Right lung (tissue), 5 donors: ENCODE results near the gene ST8SIA6. TPM values are rescaled to one million over a fixed set of nuclear protein-coding genes. Genes with fewer than 3 reads are reported as not detected.
"Not testable (repeated sequence)": the region's sequence is repeated elsewhere in the genome, so short reads cannot be mapped to it uniquely, and the experiment has no call there.

Source experiments
- DNase-seq, 2 donors: peaks; one replicate each; pipeline ENCODE4 v3.0.0-alpha.2; 2013
- polyA plus RNA-seq, 5 donors: library from polyadenylated mRNA; unstranded; fragments of 120-200 nt; gene quantifications; one replicate each; pipeline versions ENCODE4 v1.2.1 to v1.2.3, GENCODE V29; 2013; ENCODE audit warnings: inconsistent platforms in 1 of 5, low replicate concordance in 1 of 5; ENCODE audit not compliant: insufficient read length in 5 of 5, insufficient read depth in 1 of 5

Gene ST8SIA6
- polyA plus RNA-seq, 5 donors: 7.8 to 12.2 (median 9.0) TPM

- DNase-seq: no peak
Observed at GRCh38 chr10:17427666-17428350, 26.6 kb downstream of the ST8SIA6 start.

GRCh38 chr10:17427201-17427600 is 27.2 kb downstream of the ST8SIA6 start:
- DNase-seq: no peak

- DNase-seq: no peak
Observed at GRCh38 chr10:17426263-17426750, 28.1 kb downstream of the ST8SIA6 start.

DNA sequence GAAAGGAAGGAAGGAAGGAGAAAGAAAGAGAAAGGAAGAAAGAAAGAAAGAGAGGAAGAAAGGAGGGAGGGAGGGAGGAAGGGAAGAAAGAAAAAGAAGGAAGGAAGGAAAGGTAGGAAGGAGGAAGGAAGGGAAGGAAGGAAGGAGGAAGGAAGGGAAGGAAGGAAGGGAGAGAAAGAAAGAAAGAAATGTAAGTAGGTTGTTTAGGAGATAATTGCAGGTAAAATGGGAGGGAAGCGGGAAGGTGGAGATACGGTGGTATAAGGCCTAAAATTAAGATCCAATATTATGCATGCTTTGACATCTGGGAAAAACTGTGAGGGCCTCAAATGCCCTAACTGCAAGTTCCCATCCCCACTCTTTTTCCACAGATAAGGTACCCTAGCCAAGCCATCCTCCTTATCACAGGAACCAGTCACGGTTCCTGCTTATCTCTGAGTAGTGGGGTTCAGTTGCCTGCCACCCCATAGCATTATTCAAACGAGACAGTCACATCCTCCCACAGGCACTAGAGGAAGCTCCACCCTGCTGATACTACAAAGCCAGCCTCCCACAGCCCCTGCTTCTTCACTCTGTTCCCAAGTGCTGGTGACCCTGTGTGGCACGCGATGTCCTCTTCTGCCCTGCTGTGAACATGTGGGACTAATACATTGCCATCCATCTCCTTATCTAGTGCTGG is 28.7 kb downstream of the ST8SIA6 start:
- DNase-seq: no peak

DNA sequence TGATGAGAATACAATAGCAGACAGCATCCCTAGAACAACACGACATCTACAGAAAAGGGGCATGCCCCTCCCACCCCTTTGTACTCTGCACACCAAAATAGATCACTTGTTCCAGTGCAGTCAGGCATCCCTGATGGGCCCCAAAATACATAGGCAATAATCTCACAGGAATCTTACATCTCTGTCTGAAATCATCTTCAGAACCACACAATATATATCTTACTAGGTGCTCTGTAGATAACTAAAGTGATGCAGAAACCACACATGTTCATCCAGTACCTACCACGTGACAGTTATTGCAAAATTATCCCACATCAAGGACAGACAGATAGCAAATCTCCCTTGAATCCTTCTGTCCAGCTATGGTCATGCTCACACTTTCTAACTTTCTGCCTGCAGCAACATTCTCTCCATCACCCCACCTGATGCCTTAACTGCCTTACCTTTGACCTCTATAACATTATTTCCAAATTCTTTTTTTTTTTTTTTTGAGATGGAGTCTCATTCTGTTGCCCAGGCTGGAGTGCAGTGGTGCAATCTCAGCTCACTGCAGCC is 30.7 kb downstream of the ST8SIA6 start:
- DNase-seq: no peak

DNA sequence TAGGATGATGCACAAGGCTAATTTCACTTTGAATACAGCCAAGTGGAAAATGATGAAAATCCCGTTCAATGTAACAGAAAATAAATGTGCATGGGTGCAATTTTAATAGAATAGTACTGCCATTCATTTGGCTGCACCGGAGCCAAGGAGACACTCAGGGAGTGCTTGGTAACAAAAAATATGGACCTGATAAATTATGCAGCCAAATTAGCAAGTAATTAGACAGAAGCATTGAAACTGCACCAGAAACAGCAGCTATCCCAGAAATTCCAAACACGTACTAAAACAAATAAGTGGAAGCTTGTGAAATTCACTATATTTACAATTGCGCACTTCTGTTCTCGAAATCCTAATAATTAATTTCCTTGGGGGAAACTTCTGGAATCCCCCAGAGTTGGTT is 31.5 kb downstream of the ST8SIA6 start:
- DNase-seq: no peak

- no peak for DNase-seq
Observed at GRCh38 chr10:17418249-17418648, 36.1 kb downstream of the ST8SIA6 start.

- no peak for DNase-seq
Observed at GRCh38 chr10:17416442-17417211, 37.8 kb downstream of the ST8SIA6 start.

GRCh38 chr10:17415046-17415658 is 39.2 kb downstream of the ST8SIA6 start:
- no peak for DNase-seq

GRCh38 chr10:17414484-17414883 is 39.9 kb downstream of the ST8SIA6 start:
- DNase-seq: no peak

DNA sequence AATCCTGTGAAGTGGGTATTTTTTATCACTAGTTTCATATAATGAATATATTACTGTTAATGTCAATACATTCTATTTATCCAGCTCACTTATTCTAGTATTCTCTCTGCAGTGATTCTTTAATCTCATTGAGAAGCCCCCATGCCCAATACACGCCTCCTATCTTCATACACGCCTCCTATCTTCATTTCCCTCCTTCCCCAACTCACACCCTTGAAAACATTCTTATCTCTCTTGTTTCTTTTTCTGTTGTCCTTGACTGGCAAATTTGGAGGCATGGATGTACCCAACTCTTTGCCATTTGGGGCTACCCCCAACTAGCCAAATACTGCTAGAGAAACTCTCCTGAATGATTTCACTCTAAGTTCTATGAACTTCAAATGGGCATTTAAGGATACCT is 40.5 kb downstream of the ST8SIA6 start:
- DNase-seq: no peak

- no peak for DNase-seq
Observed at GRCh38 chr10:17412323-17412722, 42.1 kb downstream of the ST8SIA6 start.

DNA sequence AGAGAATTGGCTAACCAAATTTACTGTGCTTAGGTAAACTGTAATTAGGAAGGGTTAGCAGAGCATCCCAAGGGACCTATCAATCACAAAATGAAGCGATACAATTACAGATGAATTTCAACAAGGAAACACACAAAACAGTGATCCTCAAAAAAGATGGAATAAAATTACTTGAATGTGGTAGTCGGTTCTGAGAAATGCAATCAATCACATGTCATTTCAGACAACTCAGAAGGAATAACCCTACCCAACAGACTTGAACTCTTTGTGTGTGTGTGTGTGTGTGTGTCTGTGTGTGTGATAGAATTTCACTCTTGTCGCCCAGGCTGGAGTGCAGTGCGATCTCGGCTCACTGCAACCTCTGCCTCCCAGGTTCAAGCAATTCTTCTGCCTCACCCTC is 43.5 kb downstream of the ST8SIA6 start:
- DNase-seq: no peak

DNA sequence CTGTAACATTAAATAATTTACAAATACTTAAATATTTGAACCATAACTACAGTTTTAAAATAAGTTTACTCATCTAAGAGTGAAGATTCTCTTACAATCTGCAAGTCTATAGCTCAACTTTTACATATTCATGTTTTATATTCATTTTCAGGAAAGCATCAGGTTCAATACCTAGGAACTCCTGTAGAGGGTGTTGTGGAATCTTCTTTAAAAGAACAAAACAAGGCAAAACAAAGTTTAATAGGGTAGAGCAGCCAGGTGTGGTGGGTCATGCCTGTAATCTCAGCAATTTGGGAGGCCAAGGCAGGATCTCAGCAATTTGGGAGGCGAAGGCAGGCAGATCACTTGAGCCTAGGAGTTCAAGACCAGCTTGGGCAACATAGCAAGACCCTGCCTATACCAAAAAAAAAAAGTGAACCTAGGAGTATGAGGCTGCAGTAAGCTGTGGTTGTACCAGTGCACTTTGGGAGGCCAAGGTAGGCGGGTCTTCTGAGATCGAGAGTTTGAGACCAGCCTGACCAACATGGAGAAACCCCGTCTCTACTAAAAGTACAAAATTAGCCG is 45.1 kb downstream of the ST8SIA6 start:
- DNase-seq: no peak

DNA sequence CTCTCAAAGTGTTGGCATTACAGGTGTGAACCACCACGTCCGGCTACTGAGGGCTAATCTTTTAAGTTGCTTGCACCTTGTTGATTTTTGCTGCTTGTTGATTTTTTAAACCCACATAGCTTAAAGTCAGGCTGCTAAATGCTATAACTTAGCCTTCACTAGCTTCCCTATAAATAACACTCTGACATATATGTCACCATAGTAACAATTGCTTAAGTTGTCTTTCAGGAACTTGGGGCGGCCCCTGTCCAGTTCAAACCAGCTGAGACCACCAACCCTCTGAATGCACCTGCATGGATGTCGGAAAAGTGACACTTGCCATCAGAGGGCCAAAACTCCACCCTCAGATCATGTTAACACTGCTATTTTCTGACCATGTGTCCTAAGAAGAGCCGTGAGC is 47.3 kb downstream of the ST8SIA6 start:
- DNase-seq: no peak

DNA sequence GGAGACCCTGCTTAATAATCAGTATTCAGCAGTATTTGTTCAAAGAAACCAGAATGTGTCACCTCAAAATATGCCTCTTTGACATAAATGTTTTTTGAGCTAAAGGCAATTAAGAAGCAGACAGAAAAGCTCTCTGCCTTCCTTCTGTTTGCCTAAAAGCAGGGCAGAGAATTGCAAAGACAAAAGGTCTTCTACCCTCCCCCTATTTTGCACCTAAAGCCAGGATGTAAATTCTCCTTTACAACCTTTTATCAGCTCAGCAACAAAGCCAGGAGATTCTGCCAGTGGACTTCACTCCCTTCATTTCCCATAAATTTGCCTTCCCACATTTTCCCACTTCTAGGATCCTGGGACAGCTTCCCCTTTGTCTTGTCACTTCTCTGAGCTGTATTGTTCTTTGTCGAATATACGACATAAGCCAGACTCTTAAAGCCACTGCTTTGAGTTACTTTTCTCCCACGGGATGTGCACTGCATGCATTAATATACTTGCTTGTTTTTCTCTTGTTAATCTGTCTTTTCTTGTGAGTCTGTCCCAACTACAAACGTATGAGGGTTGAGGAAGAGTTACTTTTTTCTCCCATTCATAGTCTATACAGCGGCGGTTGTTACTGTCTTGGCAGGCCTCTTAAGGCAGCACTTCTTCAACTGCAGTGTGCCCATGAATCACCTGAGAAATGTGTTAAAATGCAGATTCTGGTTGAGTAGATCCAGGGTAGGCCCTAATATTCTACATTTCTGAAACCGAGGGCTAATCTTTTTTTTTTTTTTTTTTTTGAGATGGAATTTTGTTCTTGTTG is 48.2 kb downstream of the ST8SIA6 start:
- DNase-seq: no peak

DNA sequence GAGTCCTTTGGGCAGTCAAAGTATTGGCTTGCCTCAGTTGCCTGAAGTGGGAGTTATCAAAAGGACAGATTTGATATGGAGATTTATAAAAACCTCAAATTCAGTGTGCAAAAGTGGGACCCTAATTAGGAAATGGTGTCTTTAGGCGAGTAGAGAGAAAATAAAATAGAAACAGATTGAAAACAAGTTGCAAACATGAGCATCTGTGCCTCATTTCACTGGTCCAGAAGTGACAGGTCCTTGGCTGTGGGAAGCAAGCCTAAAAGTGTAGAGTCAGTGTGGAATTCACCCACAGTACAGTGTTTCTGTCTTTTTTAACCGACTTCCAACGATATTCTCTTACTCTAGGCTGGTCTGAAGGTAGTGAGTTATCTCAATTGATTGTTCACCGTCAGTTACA is 51.2 kb downstream of the ST8SIA6 start:
- no peak for DNase-seq

GRCh38 chr10:17402040-17402439 is 52.4 kb downstream of the ST8SIA6 start:
- not testable (repeated sequence) for DNase-seq

GRCh38 chr10:17396004-17396403 is 58.4 kb downstream of the ST8SIA6 start:
- no peak for DNase-seq

DNA sequence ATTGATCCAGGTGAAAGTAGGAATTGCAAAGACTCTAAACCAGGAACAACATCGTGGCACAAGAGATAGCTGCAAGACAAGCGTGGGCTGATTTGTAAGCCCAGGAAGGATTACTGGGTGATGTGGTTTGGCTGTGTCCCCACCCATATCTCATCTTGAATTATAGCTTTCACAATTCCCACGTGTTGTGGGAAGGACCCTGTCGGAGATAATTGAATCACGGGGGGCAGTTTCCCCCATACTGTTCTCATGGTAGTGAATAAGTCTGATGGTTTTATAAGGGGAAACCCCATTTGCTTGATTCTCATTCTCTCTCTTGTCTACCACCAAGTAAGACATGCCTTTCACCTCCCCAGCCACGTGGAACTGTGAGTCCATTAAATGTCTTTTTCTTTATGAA is 59.5 kb downstream of the ST8SIA6 start:
- no peak for DNase-seq
